Caco-2 (cell line): ENCODE results near the gene SLC34A3. TPM values are rescaled to one million over a fixed set of nuclear protein-coding genes. Genes with fewer than 3 reads are reported as not detected.

Experiments
- BruUV-seq: library from RNA; stranded (reverse); fragments of 400-500 nt; replicated peaks from 2 replicates; lab custom pipeline; 2021; lab: Mats Ljungman, UMichigan
- CTCF ChIA-PET: fragments of 300-600 bp; sonication (Branson Sonifier 250); formaldehyde crosslinking; loops from one replicate; lab custom pipeline; 2022; ENCODE audit warnings: antibody characterized with exemption; lab: Charles Lee
- POLR2A ChIA-PET: fragments of 300-600 bp; sonication (Branson Sonifier 250); formaldehyde crosslinking; loops from one replicate; lab custom pipeline; 2022; ENCODE audit warnings: antibody characterized with exemption; lab: Charles Lee
- DNase-seq, 2 experiments: peaks; one replicate each; pipeline versions ENCODE4 v3.0.0 to v3.0.0-alpha.2; 2020 to 2022
- H3K27me3 ChIP-seq: replicated peaks from 2 replicates; pipeline ENCODE4 v1.6.0; 2011; ENCODE audit warnings: low read length; ENCODE audit not compliant: control insufficient read depth, insufficient read depth
- H3K36me3 ChIP-seq: 2 replicates; pipeline ENCODE4 v1.5.1; 2011; ENCODE audit warnings: low read length; ENCODE audit not compliant: control insufficient read depth, insufficient read depth
- H3K4me1 ChIP-seq: fragments of 250-450 bp; sonication (Bioruptor Pico); 2 replicates; pipeline ENCODE4 v1.5.1; 2020; ENCODE audit warnings: mild to moderate bottlenecking
- H3K4me3 ChIP-seq: 2 replicates; pipeline ENCODE4 v1.5.1; 2011; ENCODE audit warnings: low read depth, mild to moderate bottlenecking, control low read depth, low read length
- H3K9me3 ChIP-seq: fragments of 250-450 bp; sonication (Bioruptor Pico); 2 replicates; pipeline ENCODE4 v1.5.1; 2020; ENCODE audit warnings: mild to moderate bottlenecking, moderate library complexity
- H3K27ac Mint-ChIP-seq: one replicate; pipeline ENCODE4 v1.8.0; 2022; ENCODE audit warnings: mixed read lengths; ENCODE audit not compliant: unreplicated experiment
- H3K27me3 Mint-ChIP-seq: one replicate; pipeline ENCODE4 v1.8.0; 2022; ENCODE audit warnings: mixed read lengths; ENCODE audit not compliant: insufficient read depth, unreplicated experiment
- H3K36me3 Mint-ChIP-seq: one replicate; pipeline ENCODE4 v1.8.0; 2022; ENCODE audit warnings: mild to moderate bottlenecking, mixed read lengths; ENCODE audit not compliant: insufficient read depth, unreplicated experiment
- H3K4me1 Mint-ChIP-seq: one replicate; pipeline ENCODE4 v1.8.0; 2022; ENCODE audit warnings: low read depth, mixed read lengths; ENCODE audit not compliant: unreplicated experiment
- H3K4me3 Mint-ChIP-seq: one replicate; pipeline ENCODE4 v1.8.0; 2022; ENCODE audit warnings: mild to moderate bottlenecking, moderate library complexity, mixed read lengths; ENCODE audit not compliant: unreplicated experiment
- H3K9me3 Mint-ChIP-seq: one replicate; pipeline ENCODE4 v1.8.0; 2022; ENCODE audit warnings: mixed read lengths; ENCODE audit not compliant: unreplicated experiment
- intact Hi-C: fragments of 100-400 bp; cut with micrococcal nuclease; formaldehyde crosslinking; loops from one replicate; pipeline ENCODE4 v1.10.0; 2022; ENCODE audit not compliant: unreplicated experiment
- total RNA-seq: library from RNA; stranded (reverse); gene quantifications from 2 replicates; pipeline ENCODE4 v1.2.3, GENCODE V29; 2022
- TF ChIP-seq, protein P1 (sequence below), 2 experiments: fragments of 200-600 bp in 1 of 2; IDR thresholded peaks; 1 replicate in 1 of 2; 2 replicates in 1 of 2; pipeline versions ENCODE4 v1.5.1 to v1.8.0; 2011 to 2022; ENCODE audit warnings: antibody characterized with exemption in 1 of 2, control low read depth in 1 of 2, inconsistent platforms in 1 of 2, low read depth in 1 of 2, low read length in 1 of 2, mild to moderate bottlenecking in 1 of 2, moderate library complexity in 1 of 2; ENCODE audit not compliant: insufficient read depth in 1 of 2, severe bottlenecking in 1 of 2, unreplicated experiment in 1 of 2

SLC34A3 gene
- total RNA-seq, 1 experiment from 2014 or later: not detected

DNA sequence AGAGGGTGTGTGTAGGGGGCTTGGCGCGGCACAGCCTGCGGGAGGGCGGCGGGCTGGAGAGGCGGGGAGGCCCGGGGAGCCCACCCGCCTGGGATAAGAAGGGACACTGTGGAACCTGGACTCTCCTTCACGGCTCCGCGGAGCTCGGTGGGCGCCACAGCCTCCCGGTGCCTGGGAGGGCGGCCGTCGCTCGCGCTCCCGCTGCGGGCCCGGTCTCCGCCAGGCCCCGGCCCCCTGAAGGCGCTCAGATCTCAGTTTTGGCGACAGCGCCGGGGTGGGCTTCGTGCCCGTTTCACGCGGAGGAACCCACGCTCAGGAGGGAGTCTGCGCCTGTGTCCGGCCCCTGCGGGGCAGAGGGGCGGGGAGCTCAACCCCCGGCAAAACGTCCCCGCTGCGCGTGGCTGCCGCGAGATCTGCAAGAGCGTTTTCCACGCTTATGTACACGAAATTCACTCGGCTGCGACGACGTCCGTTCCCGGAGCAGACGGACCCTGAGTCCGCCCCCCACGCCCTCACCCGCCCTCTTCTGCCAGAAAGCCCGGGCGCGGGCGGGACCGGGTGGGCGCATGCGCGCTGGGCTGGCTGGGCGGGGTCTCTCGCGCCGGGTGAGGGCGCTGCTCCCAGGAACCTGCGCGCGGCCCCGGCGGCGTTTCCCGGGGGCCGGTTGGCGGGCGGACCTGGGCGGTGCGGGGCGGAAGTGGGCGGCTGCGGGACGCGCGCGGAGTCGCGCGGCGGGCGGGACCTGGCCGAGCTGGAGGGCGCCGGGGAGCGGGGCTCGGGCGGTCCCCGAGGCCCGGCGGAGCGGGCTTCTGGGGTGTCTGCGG, 24.1 kb downstream of the SLC34A3 start, which contains the start of gene NELFB:
Gene NELFB, plus strand, starts transcription at position 704 of the 824 bp plus-strand sequence.
- H3K36me3 Mint-ChIP-seq: peaks cover 50% of the 10 kb centered on the region
- BruUV-seq: TSS peak; percentile 55
- no peaks in the 10 kb centered on the region for H3K9me3 Mint-ChIP-seq
- Histone ChIP-seq H3K4me1 (peaks cover 23% of the 10 kb centered on the region), H3K9me3 (no peaks in the 10 kb centered on the region), H3K4me3 (peak within 1 kb of the TSS; percentile 97), H3K27me3 (no peaks in the 10 kb centered on the region), H3K36me3 (peaks cover 2% of the 10 kb centered on the region)
- peak within 1 kb of the TSS; percentile 92 for H3K27ac Mint-ChIP-seq
- peak within 1 kb of the TSS; percentile 93 for H3K4me3 Mint-ChIP-seq
- intact Hi-C loops: loop anchor here (1.0 kb wide), 1 partner anchor 14 kb away; the partner anchor contains the start of gene TUBB4B
- CTCF ChIA-PET: interaction anchor here (0.7 to 3.3 kb wide), 6 partner anchors 8 to 168 kb away, joined by 3 to 24 read pairs (median 5); partner anchors contain the start of genes EXD3, NOXA1, RNF224 and TUBB4B
- peaks cover 7% of the 10 kb centered on the region for H3K4me1 Mint-ChIP-seq
- H3K27me3 Mint-ChIP-seq: no peaks in the 10 kb centered on the region
- DNase-seq: peak; percentile 91 to 98
- POLR2A ChIA-PET: interaction anchor here (0.9 to 4.4 kb wide), 5 partner anchors 13 to 168 kb away, joined by 3 to 39 read pairs (median 7); partner anchors contain the start of genes EXD3, NOXA1 and TUBB4B
- TF ChIP-seq, protein P1, sequence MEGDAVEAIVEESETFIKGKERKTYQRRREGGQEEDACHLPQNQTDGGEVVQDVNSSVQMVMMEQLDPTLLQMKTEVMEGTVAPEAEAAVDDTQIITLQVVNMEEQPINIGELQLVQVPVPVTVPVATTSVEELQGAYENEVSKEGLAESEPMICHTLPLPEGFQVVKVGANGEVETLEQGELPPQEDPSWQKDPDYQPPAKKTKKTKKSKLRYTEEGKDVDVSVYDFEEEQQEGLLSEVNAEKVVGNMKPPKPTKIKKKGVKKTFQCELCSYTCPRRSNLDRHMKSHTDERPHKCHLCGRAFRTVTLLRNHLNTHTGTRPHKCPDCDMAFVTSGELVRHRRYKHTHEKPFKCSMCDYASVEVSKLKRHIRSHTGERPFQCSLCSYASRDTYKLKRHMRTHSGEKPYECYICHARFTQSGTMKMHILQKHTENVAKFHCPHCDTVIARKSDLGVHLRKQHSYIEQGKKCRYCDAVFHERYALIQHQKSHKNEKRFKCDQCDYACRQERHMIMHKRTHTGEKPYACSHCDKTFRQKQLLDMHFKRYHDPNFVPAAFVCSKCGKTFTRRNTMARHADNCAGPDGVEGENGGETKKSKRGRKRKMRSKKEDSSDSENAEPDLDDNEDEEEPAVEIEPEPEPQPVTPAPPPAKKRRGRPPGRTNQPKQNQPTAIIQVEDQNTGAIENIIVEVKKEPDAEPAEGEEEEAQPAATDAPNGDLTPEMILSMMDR (IDR thresholded peaks at IDR 0.05; ENCODE audit: insufficient read depth in 1 of 2, low read depth in 1 of 2, low read length in 1 of 2, severe bottlenecking in 1 of 2, unreplicated experiment in 1 of 2): no peak

DNA sequence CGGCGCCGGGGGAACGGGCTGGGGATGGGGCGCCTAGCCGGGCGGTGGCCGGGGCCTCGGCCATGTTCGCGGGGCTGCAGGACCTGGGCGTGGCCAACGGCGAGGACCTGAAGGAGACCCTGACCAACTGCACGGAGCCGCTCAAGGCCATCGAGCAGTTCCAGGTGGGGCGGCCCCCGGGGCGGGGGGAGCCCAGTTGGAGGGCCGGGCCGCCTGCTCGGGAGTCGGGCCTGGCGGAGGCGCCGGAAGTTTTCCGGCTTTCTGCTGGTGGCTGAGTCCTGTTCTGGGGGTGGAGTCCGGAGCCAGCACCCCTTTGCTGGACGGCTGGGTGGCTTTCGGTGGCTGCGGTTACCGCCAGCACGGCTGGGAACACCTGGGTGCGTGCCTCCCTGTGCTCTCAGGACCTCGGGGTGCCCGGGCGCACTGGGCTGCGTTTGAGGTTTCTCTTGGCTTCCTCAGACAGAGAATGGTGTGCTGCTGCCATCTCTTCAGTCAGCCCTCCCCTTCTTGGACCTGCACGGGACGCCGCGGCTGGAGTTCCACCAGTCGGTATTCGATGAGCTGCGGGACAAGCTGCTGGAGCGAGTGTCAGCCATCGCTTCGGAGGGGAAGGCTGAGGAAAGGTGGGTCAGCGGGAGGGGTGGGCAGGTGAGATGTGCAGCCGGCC, 24.9 kb downstream of the SLC34A3 start:
- Histone ChIP-seq H3K9me3 (no peaks in the 10 kb centered on the region), H3K27me3 (no peaks in the 10 kb centered on the region), H3K36me3 (peaks cover 2% of the 10 kb centered on the region), H3K4me3 (peak overlapping the region; percentile 78), H3K4me1 (peaks cover 23% of the 10 kb centered on the region)
- BruUV-seq: no TSS peak
- intact Hi-C loops: loop anchor here (1.0 kb wide), 1 partner anchor 14 kb away; the partner anchor contains the start of gene TUBB4B
- Mint-ChIP-seq H3K4me1 (peaks cover 7% of the 10 kb centered on the region), H3K4me3 (peak overlapping the region; percentile 93), H3K27me3 (no peaks in the 10 kb centered on the region), H3K9me3 (no peaks in the 10 kb centered on the region), H3K27ac (no peak overlapping the region), H3K36me3 (peaks cover 50% of the 10 kb centered on the region)
- ChIA-PET POLR2A (interaction anchor here (1.0 to 4.4 kb wide), 4 partner anchors 15 to 167 kb away, joined by 3 to 39 read pairs (median 8); partner anchors contain the start of genes EXD3, NOXA1 and TUBB4B), CTCF (interaction anchor here (1.2 to 3.3 kb wide), 3 partner anchors 19 to 167 kb away, joined by 4 to 24 read pairs (median 5); partner anchors contain the start of genes EXD3 and NOXA1)
- TF ChIP-seq, protein P1 (IDR thresholded peaks at IDR 0.05; ENCODE audit: insufficient read depth in 1 of 2, low read depth in 1 of 2, low read length in 1 of 2, severe bottlenecking in 1 of 2, unreplicated experiment in 1 of 2): no peak
- peak in 1 of 2 experiments; percentile 76 for DNase-seq

DNA sequence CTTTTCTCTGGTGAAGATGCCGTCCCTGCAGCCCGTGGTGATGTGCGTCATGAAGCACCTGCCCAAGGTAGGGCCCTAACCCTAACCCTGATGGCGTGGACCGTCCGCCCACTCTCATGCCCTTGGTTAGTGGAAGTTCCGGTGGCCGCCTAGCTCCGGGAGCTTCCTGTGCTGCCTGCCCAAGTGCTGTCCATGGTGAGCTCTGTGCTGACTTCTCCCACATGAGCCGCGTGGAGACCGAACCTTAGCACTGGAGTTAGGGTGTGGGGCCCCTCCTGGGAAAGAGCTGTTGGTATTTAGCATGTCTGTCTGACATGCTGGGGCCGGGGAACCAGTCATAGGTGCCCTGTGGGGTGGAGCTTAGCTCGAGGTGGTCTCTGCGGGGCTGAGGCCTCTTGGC, 25.7 kb downstream of the SLC34A3 start:
- Mint-ChIP-seq H3K4me3 (peak overlapping the region; percentile 93), H3K27ac (no peak overlapping the region), H3K9me3 (no peaks in the 10 kb centered on the region), H3K27me3 (no peaks in the 10 kb centered on the region), H3K36me3 (peaks cover 50% of the 10 kb centered on the region), H3K4me1 (peaks cover 7% of the 10 kb centered on the region)
- no peak for DNase-seq
- peaks cover 2% of the 10 kb centered on the region for H3K36me3 ChIP-seq
- POLR2A ChIA-PET: interaction anchor here (4.4 kb wide), 1 partner anchor 16 kb away, joined by 39 read pairs; the partner anchor contains the start of gene TUBB4B
- CTCF ChIA-PET: interaction anchor here (1.2 kb wide), 1 partner anchor 20 kb away, joined by 4 read pairs; no protein-coding TSS in a partner anchor
- no TSS peak for BruUV-seq
- TF ChIP-seq, protein P1 (IDR thresholded peaks at IDR 0.05; ENCODE audit: insufficient read depth in 1 of 2, low read depth in 1 of 2, low read length in 1 of 2, severe bottlenecking in 1 of 2, unreplicated experiment in 1 of 2): no peak
- H3K27me3 ChIP-seq: no peaks in the 10 kb centered on the region
- H3K9me3 ChIP-seq: no peaks in the 10 kb centered on the region
- peak overlapping the region; percentile 78 for H3K4me3 ChIP-seq
- intact Hi-C loops: no loop called here
- peaks cover 23% of the 10 kb centered on the region for H3K4me1 ChIP-seq
